Activated B cell treated with CpG ODN at 0.5 μM for 24 hours (primary cell): Measurements from ENCODE around the gene OBSCN. TPM values are rescaled to one million over a fixed set of nuclear protein-coding genes. Genes with fewer than 3 reads are reported as not detected.
"Not testable (repeated sequence)": the region's sequence is repeated elsewhere in the genome, so short reads cannot be mapped to it uniquely, and the experiment has no call there.

ENCODE experiments used
- ATAC-seq: fragments of 200-7000 bp; cut with Tn5 transposase; one replicate; pipeline ENCODE4 v1.10.0; 2021; ENCODE audit warnings: low read depth, mild to moderate bottlenecking, moderate library complexity
- CTCF ChIA-PET: fragments of 350-600 bp; sonication (Branson Sonifier 250); formaldehyde crosslinking; loops from one replicate; lab custom pipeline; 2021; ENCODE audit warnings: antibody characterized with exemption; lab: Charles Lee
- POLR2A ChIA-PET: fragments of 350-600 bp; sonication (Branson Sonifier 250); formaldehyde crosslinking; loops from one replicate; lab custom pipeline; 2021; ENCODE audit warnings: antibody characterized with exemption; lab: Charles Lee
- DNase-seq: peaks from one replicate; pipeline ENCODE4 v3.0.0; 2022
- H3K27ac Mint-ChIP-seq: one replicate; pipeline ENCODE4 v1.8.0; 2020; ENCODE audit warnings: mixed read lengths
- H3K27me3 Mint-ChIP-seq: one replicate; pipeline ENCODE4 v1.8.0; 2021; ENCODE audit warnings: mixed read lengths
- H3K36me3 Mint-ChIP-seq: one replicate; pipeline ENCODE4 v1.8.0; 2021; ENCODE audit warnings: low read depth, mixed read lengths
- H3K4me1 Mint-ChIP-seq: one replicate; pipeline ENCODE4 v1.8.0; 2021; ENCODE audit warnings: mixed read lengths
- H3K4me3 Mint-ChIP-seq: one replicate; pipeline ENCODE4 v1.8.0; 2020; ENCODE audit warnings: mild to moderate bottlenecking, mixed read lengths
- H3K9me3 Mint-ChIP-seq: one replicate; pipeline ENCODE4 v1.8.0; 2020; ENCODE audit warnings: mixed read lengths
- intact Hi-C: fragments of 100-400 bp; cut with micrococcal nuclease; formaldehyde crosslinking; loops from one replicate; pipeline ENCODE4 v1.15.1; 2024
- total RNA-seq: library from RNA; stranded (reverse); gene quantifications from 2 replicates; pipeline ENCODE4 v1.2.3, GENCODE V29; 2022
- TF ChIP-seq, protein P1 (sequence below): fragments of 200-600 bp; IDR thresholded peaks from one replicate; pipeline ENCODE4 v1.8.0; 2022; ENCODE audit warnings: antibody characterized with exemption, mild to moderate bottlenecking

Gene OBSCN
- total RNA-seq, 1 donor from 2014 or later = 19.8 TPM

GRCh38 chr1:228241259-228241658 is 33.4 kb downstream of the OBSCN start:
- no peak for DNase-seq
- POLR2A ChIA-PET = no interaction called here
- H3K4me1 Mint-ChIP-seq = no peaks in the 10 kb centered on the region
- peaks cover 79% of the 10 kb centered on the region for H3K36me3 Mint-ChIP-seq
- H3K4me3 Mint-ChIP-seq = no peak overlapping the region
- intact Hi-C loops = no loop called here
- TF ChIP-seq, protein P1, sequence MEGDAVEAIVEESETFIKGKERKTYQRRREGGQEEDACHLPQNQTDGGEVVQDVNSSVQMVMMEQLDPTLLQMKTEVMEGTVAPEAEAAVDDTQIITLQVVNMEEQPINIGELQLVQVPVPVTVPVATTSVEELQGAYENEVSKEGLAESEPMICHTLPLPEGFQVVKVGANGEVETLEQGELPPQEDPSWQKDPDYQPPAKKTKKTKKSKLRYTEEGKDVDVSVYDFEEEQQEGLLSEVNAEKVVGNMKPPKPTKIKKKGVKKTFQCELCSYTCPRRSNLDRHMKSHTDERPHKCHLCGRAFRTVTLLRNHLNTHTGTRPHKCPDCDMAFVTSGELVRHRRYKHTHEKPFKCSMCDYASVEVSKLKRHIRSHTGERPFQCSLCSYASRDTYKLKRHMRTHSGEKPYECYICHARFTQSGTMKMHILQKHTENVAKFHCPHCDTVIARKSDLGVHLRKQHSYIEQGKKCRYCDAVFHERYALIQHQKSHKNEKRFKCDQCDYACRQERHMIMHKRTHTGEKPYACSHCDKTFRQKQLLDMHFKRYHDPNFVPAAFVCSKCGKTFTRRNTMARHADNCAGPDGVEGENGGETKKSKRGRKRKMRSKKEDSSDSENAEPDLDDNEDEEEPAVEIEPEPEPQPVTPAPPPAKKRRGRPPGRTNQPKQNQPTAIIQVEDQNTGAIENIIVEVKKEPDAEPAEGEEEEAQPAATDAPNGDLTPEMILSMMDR = no peak
- CTCF ChIA-PET = no interaction called here
- H3K27me3 Mint-ChIP-seq = no peaks in the 10 kb centered on the region
- H3K9me3 Mint-ChIP-seq = peaks cover 48% of the 10 kb centered on the region
- no peak for ATAC-seq
- no peak overlapping the region for H3K27ac Mint-ChIP-seq

DNA sequence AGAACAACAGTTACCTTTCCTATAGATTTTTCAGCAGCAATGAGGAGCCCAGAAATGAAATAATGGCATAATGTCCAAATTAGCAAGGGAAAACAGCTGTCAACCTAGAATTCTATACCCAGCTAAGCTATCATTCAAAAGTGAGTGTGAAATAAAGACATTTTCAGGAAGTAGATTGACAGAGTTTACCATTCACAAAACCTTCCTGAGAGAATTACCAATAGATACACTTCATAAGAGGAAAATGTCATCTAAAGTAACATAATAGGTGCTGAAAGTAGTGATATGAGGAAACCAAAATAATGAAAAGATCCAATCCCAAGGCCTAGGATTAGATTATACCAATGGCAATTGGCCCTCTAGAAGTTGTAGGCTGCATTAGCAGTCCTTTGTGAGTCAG is 34.6 kb downstream of the OBSCN start:
- ChIA-PET POLR2A (no interaction called here), CTCF (no interaction called here)
- no peak overlapping the region for H3K4me3 Mint-ChIP-seq
- H3K9me3 Mint-ChIP-seq = peaks cover 49% of the 10 kb centered on the region
- TF ChIP-seq, protein P1 = no peak
- ATAC-seq = no peak
- intact Hi-C loops = no loop called here
- no peak overlapping the region for H3K27ac Mint-ChIP-seq
- DNase-seq = no peak
- no peaks in the 10 kb centered on the region for H3K4me1 Mint-ChIP-seq
- peaks cover 84% of the 10 kb centered on the region for H3K36me3 Mint-ChIP-seq
- no peaks in the 10 kb centered on the region for H3K27me3 Mint-ChIP-seq

DNA sequence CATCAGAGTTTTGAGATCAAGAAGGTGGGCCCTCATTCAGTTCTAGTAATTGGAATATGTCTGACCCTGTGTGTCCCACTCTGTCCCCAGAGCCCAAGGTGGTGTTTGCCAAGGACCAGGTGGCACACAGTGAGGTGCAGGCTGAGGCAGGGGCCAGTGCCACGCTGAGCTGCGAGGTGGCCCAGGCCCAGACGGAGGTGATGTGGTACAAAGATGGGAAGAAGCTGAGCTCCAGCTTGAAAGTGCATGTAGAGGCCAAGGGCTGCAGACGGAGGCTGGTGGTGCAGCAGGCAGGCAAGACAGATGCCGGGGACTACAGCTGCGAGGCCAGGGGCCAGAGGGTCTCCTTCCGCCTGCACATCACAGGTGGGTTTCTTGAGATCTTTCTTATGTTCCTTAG is 35.2 kb downstream of the OBSCN start:
- intact Hi-C loops = no loop called here
- no peak overlapping the region for H3K4me3 Mint-ChIP-seq
- H3K36me3 Mint-ChIP-seq = peaks cover 86% of the 10 kb centered on the region
- no peaks in the 10 kb centered on the region for H3K27me3 Mint-ChIP-seq
- peaks cover 49% of the 10 kb centered on the region for H3K9me3 Mint-ChIP-seq
- no peak overlapping the region for H3K27ac Mint-ChIP-seq
- ChIA-PET CTCF (no interaction called here), POLR2A (no interaction called here)
- TF ChIP-seq, protein P1 = no peak
- no peak for DNase-seq
- no peak for ATAC-seq
- no peaks in the 10 kb centered on the region for H3K4me1 Mint-ChIP-seq

GRCh38 chr1:228243989-228244388 is 36.1 kb downstream of the OBSCN start:
- DNase-seq, H3K27me3 Mint-ChIP-seq, H3K27ac Mint-ChIP-seq, POLR2A ChIA-PET, H3K4me1 Mint-ChIP-seq, intact Hi-C loops, H3K4me3 Mint-ChIP-seq, ATAC-seq, CTCF ChIA-PET: not testable (repeated sequence)
- Mint-ChIP-seq H3K9me3 (peaks cover 49% of the 10 kb centered on the region), H3K36me3 (peaks cover 80% of the 10 kb centered on the region)

- no peak for ATAC-seq
- intact Hi-C loops = no loop called here
- Mint-ChIP-seq H3K27me3 (no peaks in the 10 kb centered on the region), H3K36me3 (peaks cover 79% of the 10 kb centered on the region), H3K9me3 (peaks cover 49% of the 10 kb centered on the region), H3K4me3 (no peak overlapping the region), H3K27ac (no peak overlapping the region), H3K4me1 (no peaks in the 10 kb centered on the region)
- POLR2A ChIA-PET = no interaction called here
- CTCF ChIA-PET = no interaction called here
- no peak for DNase-seq
- TF ChIP-seq, protein P1 = no peak
Measured at GRCh38 chr1:228245111-228245510, 37.3 kb downstream of the OBSCN start.

- TF ChIP-seq, protein P1 = no peak
- ATAC-seq (no peak), DNase-seq (no peak)
- no peak overlapping the region for H3K27ac Mint-ChIP-seq
- ChIA-PET POLR2A (no interaction called here), CTCF (no interaction called here)
- intact Hi-C loops = no loop called here
- peaks cover 39% of the 10 kb centered on the region for H3K9me3 Mint-ChIP-seq
- peaks cover 75% of the 10 kb centered on the region for H3K36me3 Mint-ChIP-seq
- H3K4me1 Mint-ChIP-seq = no peaks in the 10 kb centered on the region
- no peak overlapping the region for H3K4me3 Mint-ChIP-seq
- H3K27me3 Mint-ChIP-seq = no peaks in the 10 kb centered on the region
Measured at GRCh38 chr1:228246216-228246900, 38.5 kb downstream of the OBSCN start.
